Colon (tissue), 2 donors: ENCODE results near the gene LCN6.
"Not testable (repeated sequence)": the region's sequence is repeated elsewhere in the genome, so short reads cannot be mapped to it uniquely, and the experiment has no call there.

Source experiments
- FAIRE-seq: peaks from 2 replicates; lab custom pipeline; 2012; peaks lifted over from hg19 to GRCh38; lab: Jason Lieb, UNC
- donor health status: control.
- donor health status: control.

Gene LCN6

GRCh38 chr9:136784249-136784996, 36.1 kb upstream of the LCN6 start:
- no peak for FAIRE-seq

- FAIRE-seq = no peak
These were observed 34.1 kb upstream of the LCN6 start for GRCh38 chr9:136782452-136782851.

GRCh38 chr9:136779808-136780207, 31.5 kb upstream of the LCN6 start:
- FAIRE-seq = no peak

- FAIRE-seq = no peak
These were observed 29.0 kb upstream of the LCN6 start for GRCh38 chr9:136777359-136777758.

- FAIRE-seq = no peak
These were observed 28.6 kb upstream of the LCN6 start for GRCh38 chr9:136776947-136777346.

GRCh38 chr9:136775191-136775590, 26.9 kb upstream of the LCN6 start:
- no peak for FAIRE-seq

GRCh38 chr9:136774416-136775045, 26.2 kb upstream of the LCN6 start:
- FAIRE-seq = no peak

- no peak for FAIRE-seq
These were observed 25.2 kb upstream of the LCN6 start for GRCh38 chr9:136773386-136774044.

- no peak for FAIRE-seq
These were observed 23.6 kb upstream of the LCN6 start for GRCh38 chr9:136771907-136772415.

GRCh38 chr9:136769710-136770191, 21.4 kb upstream of the LCN6 start:
- FAIRE-seq = no peak

- not testable (repeated sequence) for FAIRE-seq
These were observed 18.2 kb upstream of the LCN6 start for GRCh38 chr9:136766410-136767120.

- not testable (repeated sequence) for FAIRE-seq
These were observed 17.6 kb upstream of the LCN6 start for GRCh38 chr9:136765745-136766409.

GRCh38 chr9:136765041-136765440, 16.7 kb upstream of the LCN6 start:
- no peak for FAIRE-seq

GRCh38 chr9:136764301-136764891, 16.1 kb upstream of the LCN6 start, which contains the start of gene LCN15:
TSS of gene LCN15 (minus strand) at chr9:136764518. CDS start at chr9:136764488, 30 bp downstream.
- FAIRE-seq = no peak

GRCh38 chr9:136763649-136764035, 15.3 kb upstream of the LCN6 start:
- no peak for FAIRE-seq

- no peak for FAIRE-seq
These were observed 14.8 kb upstream of the LCN6 start for GRCh38 chr9:136762915-136763648.

GRCh38 chr9:136762221-136762691, 13.9 kb upstream of the LCN6 start:
- FAIRE-seq = no peak

- FAIRE-seq = no peak
These were observed 13.2 kb upstream of the LCN6 start for GRCh38 chr9:136761545-136761981.

GRCh38 chr9:136760834-136761544, 12.7 kb upstream of the LCN6 start:
- not testable (repeated sequence) for FAIRE-seq

- no peak for FAIRE-seq
These were observed 12.1 kb upstream of the LCN6 start for GRCh38 chr9:136760424-136760823.
